Activated T-cell treated with anti-CD3 and anti-CD28 coated beads for 24 hours (primary cell): Measurements from ENCODE around the gene MOBP.
"Not testable (repeated sequence)": the region's sequence is repeated elsewhere in the genome, so short reads cannot be mapped to it uniquely, and the experiment has no call there.

Experiments used
- DNase-seq: peaks from one replicate; pipeline ENCODE4 v3.0.0-alpha.2; 2020; ENCODE audit warnings: low read depth

The MOBP gene

GRCh38 chr3:39453134-39453533 is 14.3 kb upstream of the MOBP start:
- no peak for DNase-seq

- DNase-seq, result not testable (repeated sequence)
Measured at GRCh38 chr3:39453872-39454271, 13.6 kb upstream of the MOBP start.

GRCh38 chr3:39454591-39455217 is 12.8 kb upstream of the MOBP start:
- DNase-seq, result no peak

GRCh38 chr3:39456159-39456558 is 11.3 kb upstream of the MOBP start:
- DNase-seq, result no peak

- no peak for DNase-seq
Measured at GRCh38 chr3:39457361-39457760, 10.1 kb upstream of the MOBP start.

GRCh38 chr3:39458579-39458978 is 8.9 kb upstream of the MOBP start:
- not testable (repeated sequence) for DNase-seq

GRCh38 chr3:39460677-39461076 is 6.8 kb upstream of the MOBP start:
- no peak for DNase-seq

GRCh38 chr3:39463269-39463668 is 4.2 kb upstream of the MOBP start:
- no peak for DNase-seq

- DNase-seq, result no peak
Measured at GRCh38 chr3:39466988-39467387, 492 bp upstream of the MOBP start.

- DNase-seq, result no peak
Measured at GRCh38 chr3:39468108-39468436, 592 bp downstream of the MOBP start.

- no peak for DNase-seq
Measured at GRCh38 chr3:39469258-39469657, 1.8 kb downstream of the MOBP start.

- DNase-seq, result no peak
Measured at GRCh38 chr3:39469945-39470344, 2.5 kb downstream of the MOBP start.

- no peak for DNase-seq
Measured at GRCh38 chr3:39471652-39472051, 4.2 kb downstream of the MOBP start.

GRCh38 chr3:39473452-39474125 is 6.1 kb downstream of the MOBP start:
- DNase-seq, result no peak

GRCh38 chr3:39474126-39474515 is 6.6 kb downstream of the MOBP start:
- DNase-seq, result no peak

GRCh38 chr3:39476783-39477182 is 9.3 kb downstream of the MOBP start:
- DNase-seq, result no peak

- DNase-seq, result no peak
Measured at GRCh38 chr3:39478226-39478625, 10.7 kb downstream of the MOBP start.

GRCh38 chr3:39479701-39480414 is 12.4 kb downstream of the MOBP start:
- DNase-seq, result no peak

GRCh38 chr3:39485547-39485946 is 18.1 kb downstream of the MOBP start:
- DNase-seq, result no peak

- DNase-seq, result no peak
Measured at GRCh38 chr3:39491014-39491413, 23.5 kb downstream of the MOBP start.

GRCh38 chr3:39491733-39492350 is 24.4 kb downstream of the MOBP start:
- DNase-seq, result no peak

- no peak for DNase-seq
Measured at GRCh38 chr3:39494781-39495180, 27.3 kb downstream of the MOBP start.

GRCh38 chr3:39497753-39498152 is 30.3 kb downstream of the MOBP start:
- DNase-seq, result no peak
